Hematopoietic multipotent progenitor cell treated with erythropoietin and hydrocortisone succinate and interleukin-3 and kit ligand, for 6 days (in vitro differentiated cells): Measurements from ENCODE around the gene ARID3A.

Source experiments
- DNase-seq: peaks from one replicate; pipeline ENCODE4 v3.0.0-alpha.2; 2015

ARID3A gene

GRCh38 chr19:1006711-1007398 is 81.0 kb downstream of the ARID3A start:
- DNase-seq, result no peak

- DNase-seq, result no peak
These were observed 81.8 kb downstream of the ARID3A start for GRCh38 chr19:1007399-1008251.

- DNase-seq, result no peak
These were observed 82.6 kb downstream of the ARID3A start for GRCh38 chr19:1008268-1009040.

DNA sequence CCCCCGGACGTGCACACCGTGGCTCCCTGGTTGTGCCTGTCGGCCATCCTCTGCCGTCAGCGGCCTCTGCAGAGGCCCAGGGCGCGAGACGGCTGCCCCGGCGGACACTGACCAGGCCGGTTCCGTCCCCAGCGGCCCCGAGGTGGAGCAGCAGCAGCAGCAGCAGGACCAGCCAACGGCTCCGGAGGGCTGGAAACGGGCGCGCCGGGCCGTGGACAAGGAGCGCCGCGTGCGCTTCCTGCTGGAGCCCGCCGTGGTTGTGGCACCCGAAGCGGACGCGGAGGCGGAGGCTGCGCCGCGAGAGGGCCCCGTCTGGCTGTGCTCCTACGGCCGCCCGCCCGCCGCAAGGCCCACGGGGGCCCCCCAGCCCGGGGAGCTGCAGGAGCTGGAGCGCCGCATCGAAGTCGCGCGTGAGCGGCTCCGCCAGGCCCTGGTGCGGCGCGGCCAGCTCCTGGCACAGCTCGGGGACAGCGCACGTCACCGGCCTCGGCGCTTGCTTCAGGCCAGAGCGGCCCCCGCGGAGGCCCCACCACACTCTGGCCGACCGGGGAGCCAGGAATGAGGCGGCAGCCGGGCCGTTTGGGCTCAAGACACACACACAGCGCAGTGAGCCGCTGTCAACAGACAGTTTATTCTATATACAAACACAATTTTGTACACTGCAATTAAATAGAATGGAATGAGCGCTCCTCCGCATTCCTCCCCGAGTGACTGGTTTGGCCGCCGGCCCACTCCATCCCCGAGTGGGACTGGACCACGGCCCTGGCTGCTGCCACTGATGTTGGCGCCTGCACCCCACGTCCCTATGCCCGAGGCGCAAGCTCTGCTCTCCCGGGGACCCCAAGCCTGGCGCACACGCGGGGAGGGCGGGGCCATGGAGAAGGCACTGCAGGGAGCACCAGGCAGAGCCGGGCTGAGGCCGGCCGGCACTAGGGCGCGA is 83.5 kb downstream of the ARID3A start:
- no peak for DNase-seq

DNA sequence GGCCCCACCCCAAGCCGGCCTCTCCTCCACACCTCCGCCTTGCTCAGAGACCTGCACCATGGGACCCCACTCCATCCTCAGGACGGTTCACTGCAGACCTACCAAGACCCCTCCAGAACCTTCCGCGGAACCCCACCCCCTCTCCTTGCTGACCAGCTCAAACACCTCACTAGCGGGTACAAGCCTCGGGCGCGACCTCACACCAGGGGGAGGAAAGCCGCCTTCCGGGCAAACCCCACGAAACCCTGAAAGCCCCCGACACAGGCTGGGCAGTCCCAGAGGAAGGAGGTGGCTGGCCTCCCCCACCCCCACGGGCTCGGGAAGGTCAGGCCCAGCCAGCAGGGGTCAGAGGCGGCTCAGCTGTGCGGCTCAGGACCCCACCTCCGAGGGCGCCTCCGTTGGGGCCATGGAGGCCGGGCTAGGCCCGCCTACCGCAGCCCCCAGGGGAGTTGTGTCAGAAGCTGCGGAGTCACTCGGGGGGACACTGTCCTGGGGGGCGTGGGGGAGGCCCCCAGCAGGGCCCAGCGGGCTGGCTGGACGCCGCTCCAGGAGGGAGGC is 84.2 kb downstream of the ARID3A start:
- DNase-seq, result no peak

- no peak for DNase-seq
These were observed 85.0 kb downstream of the ARID3A start for GRCh38 chr19:1010586-1011510.

GRCh38 chr19:1011831-1012333 is 86.0 kb downstream of the ARID3A start:
- DNase-seq, result no peak

DNA sequence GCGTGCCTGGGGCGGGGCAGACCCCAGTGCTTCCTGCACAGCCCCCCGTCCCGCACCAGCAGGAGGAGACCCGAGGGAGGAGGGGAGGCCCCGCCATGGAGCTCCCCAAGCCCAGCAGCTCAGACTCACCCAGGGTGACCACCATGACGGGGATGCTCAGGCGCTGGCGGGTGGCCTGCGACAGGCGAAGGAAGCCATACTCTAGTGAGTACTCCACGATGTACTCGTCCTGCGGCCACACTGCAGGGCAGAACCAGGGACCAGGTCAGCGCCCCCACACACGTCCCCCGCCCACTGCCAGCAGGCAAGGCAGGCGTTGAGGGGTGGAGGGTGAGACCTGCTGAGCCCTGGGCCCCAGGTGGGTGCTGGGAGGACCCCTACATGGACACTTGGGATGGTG is 86.5 kb downstream of the ARID3A start:
- DNase-seq, result no peak

DNA sequence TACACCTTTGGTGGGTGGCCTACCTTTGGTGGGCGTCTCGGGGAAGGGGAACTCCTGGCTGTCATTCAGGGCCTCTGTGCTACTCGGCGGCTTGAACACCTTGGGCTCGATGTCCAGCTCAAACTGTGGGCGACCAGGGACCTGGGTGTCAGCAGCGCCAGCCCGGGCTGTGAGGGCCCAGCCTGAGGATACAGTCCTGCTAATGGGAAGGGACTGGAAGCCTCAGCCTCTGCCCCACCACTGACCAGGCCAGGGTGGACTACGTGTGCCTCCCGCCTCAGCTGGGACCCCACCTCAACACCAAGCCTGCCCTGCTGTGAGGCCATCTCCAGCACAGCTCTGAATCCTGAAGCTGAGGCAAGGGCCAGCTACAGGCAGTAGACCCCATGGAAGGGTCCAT is 87.4 kb downstream of the ARID3A start:
- no peak for DNase-seq

GRCh38 chr19:1014161-1015060 is 88.6 kb downstream of the ARID3A start:
- DNase-seq, result no peak

- DNase-seq, result no peak
These were observed 89.4 kb downstream of the ARID3A start for GRCh38 chr19:1015061-1015781.

- no peak for DNase-seq
These were observed 90.2 kb downstream of the ARID3A start for GRCh38 chr19:1015782-1016646.

DNA sequence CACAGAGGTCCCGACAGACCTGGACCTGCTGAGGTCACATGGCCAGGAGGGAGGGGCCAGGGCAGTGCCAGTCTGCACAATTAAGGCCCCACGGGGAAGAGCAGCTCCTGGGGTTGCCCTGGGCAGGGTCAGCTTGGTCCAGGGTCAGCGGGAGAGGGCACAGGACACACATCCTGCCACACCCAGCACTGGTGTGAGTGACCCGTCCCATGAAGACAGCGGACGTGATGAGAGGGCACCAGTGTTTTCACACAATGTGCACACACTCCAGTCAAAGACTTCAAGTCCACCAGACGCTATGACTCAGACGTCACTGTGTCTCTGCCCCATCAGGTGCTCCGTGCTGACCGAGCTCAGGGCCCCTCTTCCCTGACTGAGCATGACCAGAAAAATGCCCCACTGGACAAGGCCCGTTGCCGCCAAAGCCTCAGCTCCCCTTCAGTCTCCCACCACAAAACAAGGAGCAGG is 90.8 kb downstream of the ARID3A start:
- DNase-seq, result no peak

DNA sequence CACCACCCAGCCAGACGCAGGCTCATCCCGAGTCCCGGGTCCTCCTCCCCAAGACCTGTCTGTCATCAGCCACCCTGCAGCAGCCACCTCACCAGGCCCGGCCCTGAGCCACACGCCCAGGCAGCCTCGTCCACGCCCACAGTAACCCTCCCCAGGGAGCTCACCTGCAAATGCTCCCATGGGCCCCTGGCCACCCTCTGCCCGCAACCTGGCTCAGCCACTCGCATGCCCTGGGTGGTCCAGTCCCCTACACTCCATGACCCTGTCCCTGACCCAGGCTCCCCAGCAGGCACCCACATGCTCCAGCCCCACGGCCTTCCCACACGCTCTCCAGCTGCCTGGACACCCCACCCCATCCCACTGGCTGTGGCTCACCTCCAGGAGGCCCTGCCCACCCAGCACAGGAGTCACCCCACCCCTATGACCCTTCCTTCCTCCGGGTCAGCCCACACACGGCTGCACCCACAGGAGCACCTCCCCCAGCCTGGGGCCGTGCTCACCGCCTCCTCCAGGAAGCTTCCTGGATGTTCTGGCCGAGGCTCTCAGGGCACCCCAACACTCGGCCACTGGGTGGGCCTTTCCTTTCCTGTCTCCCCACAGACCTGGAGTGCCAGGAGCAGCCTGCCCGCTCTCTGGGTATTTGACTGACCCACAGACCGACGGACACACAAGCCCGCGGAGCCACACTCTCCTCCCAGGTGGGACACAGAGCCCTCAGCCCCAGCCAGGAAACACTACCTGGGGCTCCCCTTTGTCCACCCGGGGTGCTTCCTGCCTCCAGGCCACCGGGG is 91.5 kb downstream of the ARID3A start:
- DNase-seq, result no peak

DNA sequence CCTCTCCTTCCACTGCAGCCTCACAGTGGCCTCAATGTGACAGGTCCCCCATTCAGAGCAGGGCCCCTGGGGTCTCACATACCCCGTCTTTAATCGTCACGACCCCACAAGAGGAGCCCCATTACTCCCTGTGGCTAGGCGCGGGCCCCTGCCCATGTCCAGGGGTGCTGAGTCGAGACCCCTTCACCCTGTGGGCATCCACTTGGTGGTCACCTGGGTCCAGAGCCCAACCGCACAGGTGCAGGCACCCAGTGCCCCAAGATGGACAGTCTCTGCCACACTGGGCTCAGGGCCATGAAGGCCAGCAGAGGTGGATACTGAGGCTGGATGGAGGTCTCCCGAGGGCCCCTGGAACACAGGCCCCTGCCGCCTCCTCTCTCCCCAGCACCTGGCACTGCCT is 92.1 kb downstream of the ARID3A start:
- no peak for DNase-seq

GRCh38 chr19:1018393-1018792 is 92.6 kb downstream of the ARID3A start:
- peak; percentile 79 for DNase-seq
